Mesothelial cell of epicardium (in vitro differentiated cells): ENCODE measurements around the gene FGGY. TPM values are rescaled to one million over a fixed set of nuclear protein-coding genes. Genes with fewer than 3 reads are reported as not detected.
A peak's percentile ranks its signal among the peaks of the same experiment; 100 is the strongest.

Experiments used
- DNase-seq, 2 experiments: peaks; one replicate each; pipeline ENCODE4 v3.0.0; 2021; ENCODE audit warnings: low spot score in 2 of 2; ENCODE audit not compliant: unreplicated experiment in 2 of 2
- H3K27ac Mint-ChIP-seq: 2 replicates; pipeline ENCODE4 v1.8.0; 2021; ENCODE audit warnings: mixed read lengths
- H3K27me3 Mint-ChIP-seq: 2 replicates; pipeline ENCODE4 v1.8.0; 2021; ENCODE audit warnings: low read depth, mixed read lengths
- H3K36me3 Mint-ChIP-seq: 2 replicates; pipeline ENCODE4 v1.8.0; 2021; ENCODE audit warnings: mixed read lengths
- H3K4me1 Mint-ChIP-seq: 2 replicates; pipeline ENCODE4 v1.8.0; 2021; ENCODE audit warnings: mixed read lengths
- H3K4me3 Mint-ChIP-seq: 2 replicates; pipeline ENCODE4 v1.8.0; 2021; ENCODE audit warnings: mild to moderate bottlenecking, moderate library complexity, mixed read lengths
- H3K9me3 Mint-ChIP-seq: 2 replicates; pipeline ENCODE4 v1.8.0; 2021; ENCODE audit warnings: mixed read lengths
- total RNA-seq: library from RNA; stranded (reverse); gene quantifications from 3 replicates; pipeline ENCODE4 v1.2.1, GENCODE V29; 2021
- TF ChIP-seq, protein P1 (sequence below): fragments of 200-600 bp; sonication (generic); IDR thresholded peaks from one replicate; pipeline ENCODE4 v1.5.0; 2021; ENCODE audit warnings: antibody characterized with exemption; ENCODE audit not compliant: unreplicated experiment

The FGGY gene
- total RNA-seq, 1 donor from 2014 or later: 21.8 TPM

DNA sequence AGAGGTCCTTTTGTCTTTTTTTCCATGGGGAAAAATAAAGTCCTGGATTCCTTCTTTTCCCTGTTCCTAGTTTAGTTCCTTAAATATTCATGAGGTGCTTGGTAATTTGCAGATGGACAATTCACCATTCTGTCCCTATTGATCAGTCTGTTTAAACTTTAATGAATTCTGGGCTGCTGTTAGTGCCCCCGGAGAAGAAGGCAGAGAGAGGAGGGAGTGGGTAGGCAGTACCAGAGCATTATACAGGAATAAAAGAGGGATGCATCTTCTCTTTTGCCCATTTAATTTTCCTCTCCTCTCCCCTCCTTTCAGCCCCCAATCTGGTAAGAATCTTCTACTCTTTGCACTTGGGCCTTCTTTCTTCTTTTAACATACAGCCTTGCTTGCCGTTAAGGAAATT, 25.9 kb downstream of the FGGY start:
- no peaks in the 10 kb centered on the region for H3K27me3 Mint-ChIP-seq
- no peak overlapping the region for H3K4me3 Mint-ChIP-seq
- peaks cover 18% of the 10 kb centered on the region for H3K36me3 Mint-ChIP-seq
- H3K4me1 Mint-ChIP-seq: peaks cover 1% of the 10 kb centered on the region
- H3K27ac Mint-ChIP-seq: no peak overlapping the region
- no peak for DNase-seq
- peaks cover 10% of the 10 kb centered on the region for H3K9me3 Mint-ChIP-seq
- TF ChIP-seq, protein P1, sequence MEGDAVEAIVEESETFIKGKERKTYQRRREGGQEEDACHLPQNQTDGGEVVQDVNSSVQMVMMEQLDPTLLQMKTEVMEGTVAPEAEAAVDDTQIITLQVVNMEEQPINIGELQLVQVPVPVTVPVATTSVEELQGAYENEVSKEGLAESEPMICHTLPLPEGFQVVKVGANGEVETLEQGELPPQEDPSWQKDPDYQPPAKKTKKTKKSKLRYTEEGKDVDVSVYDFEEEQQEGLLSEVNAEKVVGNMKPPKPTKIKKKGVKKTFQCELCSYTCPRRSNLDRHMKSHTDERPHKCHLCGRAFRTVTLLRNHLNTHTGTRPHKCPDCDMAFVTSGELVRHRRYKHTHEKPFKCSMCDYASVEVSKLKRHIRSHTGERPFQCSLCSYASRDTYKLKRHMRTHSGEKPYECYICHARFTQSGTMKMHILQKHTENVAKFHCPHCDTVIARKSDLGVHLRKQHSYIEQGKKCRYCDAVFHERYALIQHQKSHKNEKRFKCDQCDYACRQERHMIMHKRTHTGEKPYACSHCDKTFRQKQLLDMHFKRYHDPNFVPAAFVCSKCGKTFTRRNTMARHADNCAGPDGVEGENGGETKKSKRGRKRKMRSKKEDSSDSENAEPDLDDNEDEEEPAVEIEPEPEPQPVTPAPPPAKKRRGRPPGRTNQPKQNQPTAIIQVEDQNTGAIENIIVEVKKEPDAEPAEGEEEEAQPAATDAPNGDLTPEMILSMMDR: no peak

GRCh38 chr1:59323879-59324278, 27.0 kb downstream of the FGGY start:
- Mint-ChIP-seq H3K27me3 (no peaks in the 10 kb centered on the region), H3K27ac (no peak overlapping the region), H3K9me3 (peaks cover 10% of the 10 kb centered on the region), H3K4me3 (no peak overlapping the region), H3K4me1 (no peaks in the 10 kb centered on the region), H3K36me3 (peaks cover 18% of the 10 kb centered on the region)
- TF ChIP-seq, protein P1: no peak
- DNase-seq: no peak

DNA sequence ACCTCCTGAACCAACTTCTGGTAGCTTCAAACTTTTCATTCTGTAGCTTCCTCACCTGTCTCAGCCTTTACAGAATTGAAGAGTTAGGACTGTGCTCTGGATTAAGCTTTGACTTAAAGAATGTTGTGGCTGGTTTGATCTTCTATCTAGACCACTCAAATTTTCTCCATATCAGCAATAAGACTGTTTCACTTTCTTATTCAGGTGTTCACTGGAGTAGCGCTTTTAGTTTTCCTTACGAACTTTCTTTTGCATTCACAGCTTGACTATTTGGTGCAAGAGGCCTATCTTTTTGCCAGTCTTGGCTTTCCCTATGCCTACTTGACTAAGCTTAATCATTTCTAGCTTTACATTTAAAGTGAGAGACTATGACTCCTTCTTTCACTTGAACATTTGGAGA, 31.5 kb downstream of the FGGY start:
- no peaks in the 10 kb centered on the region for H3K27me3 Mint-ChIP-seq
- peaks cover 9% of the 10 kb centered on the region for H3K4me1 Mint-ChIP-seq
- no peak overlapping the region for H3K4me3 Mint-ChIP-seq
- peaks cover 15% of the 10 kb centered on the region for H3K36me3 Mint-ChIP-seq
- DNase-seq: no peak
- TF ChIP-seq, protein P1: no peak
- H3K27ac Mint-ChIP-seq: no peak overlapping the region
- H3K9me3 Mint-ChIP-seq: peaks cover 10% of the 10 kb centered on the region

DNA sequence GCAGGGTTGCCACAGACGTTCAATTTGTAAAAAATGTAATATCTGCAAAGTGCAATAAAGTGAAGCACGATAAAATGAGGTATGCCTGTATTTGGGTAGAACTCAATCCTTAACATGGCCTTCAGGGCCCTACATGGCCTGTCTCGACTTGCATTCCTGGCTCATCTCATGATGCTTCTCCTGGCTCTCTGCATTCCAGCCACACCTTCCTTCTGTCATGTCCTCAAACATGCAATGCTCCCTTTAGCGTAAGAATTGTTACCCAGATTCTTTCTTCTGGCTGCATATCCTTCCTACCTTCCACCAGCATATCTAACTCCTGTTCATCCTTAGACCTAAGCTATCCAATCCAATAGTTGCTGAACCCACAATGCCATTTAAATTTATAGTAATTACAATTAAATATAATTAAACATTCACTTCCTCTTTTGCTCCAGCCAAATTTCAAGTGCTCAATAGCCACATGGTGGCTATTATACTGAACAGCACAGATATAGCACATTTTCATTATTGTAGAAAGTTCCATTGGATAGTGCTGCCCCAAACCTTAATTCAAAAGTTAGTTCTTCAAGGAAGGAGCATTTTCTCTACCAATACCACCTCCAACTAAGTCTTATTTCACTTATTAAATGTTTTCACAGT, 32.6 kb downstream of the FGGY start:
- Mint-ChIP-seq H3K27me3 (no peaks in the 10 kb centered on the region), H3K4me3 (no peak overlapping the region), H3K27ac (no peak overlapping the region), H3K4me1 (peaks cover 9% of the 10 kb centered on the region), H3K9me3 (peaks cover 10% of the 10 kb centered on the region), H3K36me3 (peaks cover 12% of the 10 kb centered on the region)
- no peak for DNase-seq
- TF ChIP-seq, protein P1: no peak

- Mint-ChIP-seq H3K27me3 (no peaks in the 10 kb centered on the region), H3K4me1 (peaks cover 9% of the 10 kb centered on the region), H3K4me3 (no peak overlapping the region), H3K27ac (peak overlapping the region; percentile 58), H3K9me3 (peaks cover 10% of the 10 kb centered on the region), H3K36me3 (peaks cover 6% of the 10 kb centered on the region)
- TF ChIP-seq, protein P1: no peak
- no peak for DNase-seq
Observed at GRCh38 chr1:59331686-59332620, 35.1 kb downstream of the FGGY start.
